ENCODE measurements around the gene E2F7.

DNA sequence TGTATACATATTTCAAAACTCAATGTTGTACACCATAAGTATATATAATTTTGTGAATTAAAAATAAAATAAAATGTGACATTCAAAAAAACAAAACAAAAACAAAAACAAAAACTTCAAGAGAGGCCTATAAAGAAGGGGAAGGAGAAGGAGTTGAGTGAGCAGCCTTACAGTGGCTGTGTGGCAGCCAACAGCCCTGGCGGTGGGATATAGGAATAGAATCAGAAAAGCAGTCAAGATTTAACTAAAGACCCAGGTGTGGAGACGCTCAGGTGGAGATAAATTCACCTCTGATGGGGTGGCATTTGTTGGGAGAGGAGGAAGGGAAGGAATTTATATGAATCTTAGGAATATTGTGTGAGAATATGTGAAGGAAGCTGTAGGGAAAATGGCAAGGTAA lies 41.8 kb upstream of the E2F7 start:
- TF ChIP-seq CTCF (IDR thresholded peaks at IDR 0.05; ENCODE audit: borderline replicate concordance, extremely low read depth, low read length, poor library complexity, severe bottlenecking) = no peak
- TF ChIP-seq EZH2 (IDR thresholded peaks at IDR 0.05; ENCODE audit: borderline replicate concordance, low read depth, low read length, severe bottlenecking) = no peak
